Raji (cell line): Measurements from ENCODE around the gene C11orf58.

Source experiments
- POLR2A ChIP-seq: IDR thresholded peaks from 2 replicates; pipeline ENCODE4 v1.6.1; 2011; ENCODE audit warnings: low read depth, low read length, control low read depth; ENCODE audit not compliant: insufficient read depth

The C11orf58 gene

DNA sequence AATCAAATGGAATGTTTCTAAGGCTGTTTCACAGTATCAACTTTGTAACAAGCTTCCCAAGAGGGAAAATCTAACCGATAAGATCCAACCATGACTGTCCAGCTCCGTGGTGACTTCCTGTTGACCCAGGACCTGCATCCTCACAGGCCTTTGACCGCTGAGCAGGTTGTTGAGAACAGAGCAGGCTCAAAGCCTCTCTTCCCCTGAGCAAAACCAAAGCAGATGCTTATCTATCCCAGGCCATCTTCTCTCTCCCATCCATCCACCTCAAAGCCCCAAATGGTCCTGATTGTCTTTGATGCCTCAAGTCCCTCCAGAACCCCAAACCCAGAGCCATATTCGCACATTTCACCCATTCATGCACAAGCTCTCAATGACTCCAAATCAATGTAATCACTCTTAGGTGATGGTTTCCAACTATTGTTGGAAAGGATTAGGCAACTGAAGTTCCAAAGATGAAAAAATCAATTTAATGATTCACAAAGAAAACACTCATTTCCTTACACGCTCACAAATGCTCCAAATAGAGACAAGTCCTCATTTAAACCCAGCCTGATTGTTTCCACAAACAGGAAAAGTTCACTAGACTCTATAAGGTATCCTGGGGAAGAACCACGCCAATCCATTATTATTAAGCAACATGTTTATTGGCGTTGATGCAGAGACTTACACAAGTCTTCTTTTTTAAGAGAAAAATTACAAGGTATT, 48.7 kb downstream of the C11orf58 start:
- TF ChIP-seq POLR2A: no peak

DNA sequence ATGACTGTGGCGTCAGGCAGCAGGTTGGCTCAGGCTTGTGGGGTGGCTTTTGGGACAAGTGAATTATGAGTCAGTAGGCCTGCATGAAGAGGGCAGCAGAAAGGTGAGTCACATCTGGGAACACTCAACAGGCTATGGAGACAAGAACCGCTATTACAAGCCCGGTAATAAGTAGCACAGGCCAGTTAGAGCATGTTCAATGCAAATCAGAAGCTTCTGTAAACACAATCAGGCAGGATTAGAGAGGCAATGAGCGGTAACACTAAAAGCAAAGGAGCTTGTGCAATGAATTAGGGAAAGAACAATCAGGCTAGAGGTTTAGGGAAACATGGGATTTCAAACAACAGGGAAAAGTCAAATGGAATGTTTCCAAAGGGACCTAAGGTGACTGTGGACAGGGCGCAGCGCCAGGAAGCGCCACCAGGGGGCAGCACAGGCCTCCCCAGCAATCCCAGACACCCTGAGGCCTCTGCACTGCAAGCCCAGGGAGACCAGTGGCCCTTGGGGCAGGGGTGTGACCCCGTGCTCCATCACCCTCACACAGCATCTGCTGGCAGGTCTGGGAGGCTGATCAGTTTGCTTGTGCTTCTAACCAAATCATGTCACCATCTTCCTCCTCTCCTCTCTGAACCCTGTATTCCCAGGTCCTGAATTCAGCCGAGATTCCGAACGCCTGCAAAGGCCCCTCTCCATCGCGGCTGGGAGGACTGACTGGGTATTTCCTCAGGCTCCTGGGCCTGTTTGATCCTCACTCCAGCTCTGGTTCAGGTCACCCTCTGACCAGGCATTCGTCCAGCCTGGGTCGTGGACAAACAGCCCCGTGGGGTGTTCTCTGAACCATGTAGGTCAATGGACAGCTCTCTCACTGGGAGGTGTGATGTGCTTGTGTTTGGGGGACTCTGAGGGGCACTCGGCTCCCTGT, 50.0 kb downstream of the C11orf58 start:
- no peak for TF ChIP-seq POLR2A

DNA sequence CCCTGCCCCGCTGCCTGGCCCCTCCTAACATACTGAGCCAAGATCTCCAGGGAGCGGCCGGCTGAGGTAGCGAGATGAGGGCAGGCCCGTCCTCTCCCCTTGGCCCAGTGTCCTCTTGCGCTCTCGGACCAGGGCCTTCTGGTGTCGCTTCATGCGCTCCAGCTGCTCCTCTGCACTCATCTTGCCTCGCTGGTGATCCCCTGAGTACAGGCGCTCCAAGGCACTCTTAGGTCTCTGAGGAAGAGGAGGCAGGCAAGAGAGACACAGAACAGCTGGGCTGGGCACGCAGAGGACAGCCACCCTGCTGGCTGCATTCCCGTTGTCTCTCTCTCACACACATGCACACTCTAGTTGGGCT, 50.6 kb downstream of the C11orf58 start:
- no peak for TF ChIP-seq POLR2A

DNA sequence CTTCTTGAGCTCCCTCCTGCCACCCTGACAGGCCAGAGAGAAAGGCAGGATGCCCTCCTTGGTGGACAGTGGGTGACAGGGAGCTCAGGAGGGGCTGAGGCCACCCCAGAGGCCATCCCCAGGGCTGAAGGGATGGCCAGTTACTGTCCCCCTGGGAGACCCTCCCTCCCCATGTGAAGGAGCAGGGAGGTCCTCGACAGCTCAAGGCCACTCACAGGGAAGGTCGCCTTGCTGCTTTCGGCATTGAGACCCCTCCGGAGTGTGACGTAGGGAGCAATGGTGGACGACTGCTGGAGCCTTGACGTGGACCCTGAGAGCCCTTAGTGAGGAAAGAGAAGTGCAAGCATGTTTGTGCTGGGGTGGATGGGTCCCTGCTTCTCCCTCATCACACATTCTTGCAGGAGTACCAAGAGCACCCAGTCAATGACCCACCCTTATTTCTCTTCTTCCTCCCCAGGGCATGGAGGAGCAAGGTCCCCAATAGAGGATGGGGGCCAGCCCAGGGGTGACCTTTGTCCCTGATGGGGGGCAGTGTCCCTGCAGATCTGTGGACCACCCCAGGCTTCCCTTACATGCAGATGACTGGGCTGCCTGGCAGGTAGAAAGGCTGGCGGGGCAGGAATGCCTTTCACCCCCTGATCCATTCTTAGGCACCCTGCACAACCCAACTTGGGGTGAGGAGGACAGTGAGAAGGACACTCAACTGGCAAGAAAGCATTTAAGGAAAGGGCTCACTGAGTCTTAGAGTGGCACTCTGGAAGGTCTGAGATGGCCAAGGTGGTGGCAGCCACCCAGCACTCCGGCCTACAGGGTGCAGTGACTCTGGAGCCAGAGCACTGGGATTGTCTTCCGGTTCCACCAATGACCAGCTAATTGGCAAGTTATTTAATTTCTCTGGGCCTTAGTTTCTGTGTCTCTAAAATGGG, 51.4 kb downstream of the C11orf58 start:
- TF ChIP-seq POLR2A: no peak

DNA sequence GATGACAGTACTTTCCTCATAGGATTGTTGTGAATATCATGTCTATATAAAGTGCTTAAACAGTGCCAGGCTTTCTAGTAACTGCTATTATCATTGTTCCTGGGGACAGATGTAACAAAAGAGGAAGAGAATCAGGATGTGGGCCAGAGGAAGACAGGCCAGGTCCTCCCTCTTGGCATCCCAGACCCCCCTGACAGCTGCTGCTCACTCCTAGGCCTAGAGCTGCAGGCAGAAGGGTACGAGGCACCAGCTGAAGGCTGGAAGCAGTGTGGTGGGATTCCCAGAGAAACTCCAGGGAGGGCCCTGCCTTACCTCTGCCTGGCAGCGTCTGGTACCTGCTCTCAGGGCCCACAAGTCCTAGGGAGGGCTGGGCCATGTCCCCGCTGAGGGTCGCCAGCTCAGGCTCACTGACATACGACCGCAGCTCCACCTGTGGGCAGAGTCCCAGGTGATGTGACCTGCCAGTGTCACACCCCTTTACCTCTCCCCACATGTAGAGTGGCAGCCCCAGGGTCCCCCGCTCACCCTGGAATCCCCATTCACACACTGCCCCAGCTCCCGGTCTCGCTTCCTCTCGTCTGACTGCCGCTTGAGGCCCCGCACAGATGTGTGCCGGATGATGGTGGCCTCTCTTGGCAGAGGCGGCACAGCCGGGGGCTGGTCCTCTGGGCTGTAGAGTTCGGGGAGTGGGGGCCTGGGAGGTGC, 52.2 kb downstream of the C11orf58 start:
- TF ChIP-seq POLR2A: no peak

DNA sequence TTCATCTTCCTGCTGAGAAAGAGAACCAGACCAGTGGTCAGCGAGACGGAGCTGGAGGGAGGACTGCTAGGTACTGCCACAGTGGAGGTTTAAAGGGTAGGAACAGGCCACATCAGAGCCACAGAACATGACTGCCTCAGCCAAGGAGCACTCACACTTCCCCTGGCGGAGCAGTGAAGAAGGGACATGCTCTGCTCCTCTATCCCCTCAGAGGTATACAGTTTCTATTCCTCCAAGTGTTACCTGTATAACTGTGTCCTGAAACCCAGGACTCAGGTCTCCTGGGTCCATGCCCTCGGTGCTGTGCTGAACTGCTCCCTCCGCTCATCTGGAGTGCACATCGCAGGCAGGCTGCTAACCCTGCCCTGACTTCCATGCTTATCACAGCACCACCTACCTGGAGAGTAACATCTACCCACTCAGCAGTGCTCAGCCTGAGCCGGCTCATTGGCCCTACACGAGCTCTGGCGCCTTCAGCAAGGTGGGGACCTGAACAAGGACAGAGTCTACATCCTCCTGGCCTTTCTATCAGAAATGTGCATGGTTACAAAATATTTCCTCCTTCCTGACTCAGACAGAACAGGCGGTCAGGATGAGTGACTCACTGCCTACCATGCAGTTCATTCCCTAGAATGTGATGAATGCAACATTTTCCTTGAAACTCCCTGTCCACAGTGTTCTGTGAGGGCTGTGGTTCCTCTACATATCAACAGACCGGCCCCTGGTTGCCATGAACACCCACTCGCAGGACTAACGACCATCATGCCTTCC, 52.9 kb downstream of the C11orf58 start:
- TF ChIP-seq POLR2A: no peak

DNA sequence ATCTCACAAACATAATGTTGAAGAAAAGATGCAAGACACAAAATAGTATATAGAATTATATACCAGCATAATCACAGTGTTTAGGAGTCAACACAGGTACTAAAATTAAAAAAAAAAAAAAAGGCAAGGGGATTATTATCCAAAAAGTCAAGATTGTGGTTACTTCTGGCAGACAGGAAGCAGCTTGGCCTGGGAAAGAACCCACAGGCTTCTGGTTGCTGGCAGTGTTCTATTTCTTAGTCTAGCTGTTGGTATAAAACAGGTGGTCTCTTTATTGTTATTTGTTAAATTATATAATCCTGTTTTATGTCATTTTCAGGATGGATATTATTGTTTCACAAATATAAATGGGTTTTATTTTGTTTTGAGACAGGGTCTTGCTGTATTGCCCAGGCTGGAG, 54.0 kb downstream of the C11orf58 start:
- no peak for TF ChIP-seq POLR2A

DNA sequence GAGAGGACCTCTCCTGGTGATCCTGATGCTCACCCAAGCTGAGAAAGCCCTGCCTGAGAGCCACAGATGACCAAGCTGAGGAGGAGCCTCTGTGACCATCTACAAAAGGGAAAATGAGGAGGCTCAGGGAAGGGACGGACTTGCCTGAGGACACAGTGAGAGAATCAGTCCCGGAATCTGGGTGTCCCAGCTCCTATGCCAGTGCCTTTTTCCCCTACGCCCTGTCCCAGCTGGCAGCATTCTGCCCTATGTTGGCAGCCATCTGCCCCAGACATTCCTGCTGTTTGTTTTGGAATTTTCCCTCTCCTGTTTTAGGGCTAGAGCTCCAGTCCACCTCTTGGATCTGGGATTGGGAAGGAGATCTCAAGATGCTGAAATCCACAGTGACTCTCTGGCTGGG, 54.6 kb downstream of the C11orf58 start:
- TF ChIP-seq POLR2A: no peak

DNA sequence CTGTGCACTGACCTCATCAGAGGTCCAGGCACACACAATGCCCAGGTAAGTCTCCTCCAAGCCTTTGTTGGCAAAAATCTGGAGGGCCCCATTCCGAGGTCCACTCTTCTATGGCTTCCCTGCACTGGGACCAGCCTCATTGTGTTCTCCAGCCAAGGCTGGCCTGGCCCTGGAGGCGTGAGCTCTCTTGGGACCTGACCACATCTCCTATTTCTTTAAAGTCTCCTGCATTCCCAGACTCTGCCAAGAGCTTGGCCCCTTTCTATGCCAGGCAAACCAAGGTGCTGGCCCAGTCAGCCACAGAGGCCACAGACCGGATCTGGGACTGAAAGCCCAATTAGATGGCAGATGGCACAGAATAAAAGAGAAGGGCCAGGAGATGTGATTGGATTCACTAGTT, 55.1 kb downstream of the C11orf58 start:
- no peak for TF ChIP-seq POLR2A

DNA sequence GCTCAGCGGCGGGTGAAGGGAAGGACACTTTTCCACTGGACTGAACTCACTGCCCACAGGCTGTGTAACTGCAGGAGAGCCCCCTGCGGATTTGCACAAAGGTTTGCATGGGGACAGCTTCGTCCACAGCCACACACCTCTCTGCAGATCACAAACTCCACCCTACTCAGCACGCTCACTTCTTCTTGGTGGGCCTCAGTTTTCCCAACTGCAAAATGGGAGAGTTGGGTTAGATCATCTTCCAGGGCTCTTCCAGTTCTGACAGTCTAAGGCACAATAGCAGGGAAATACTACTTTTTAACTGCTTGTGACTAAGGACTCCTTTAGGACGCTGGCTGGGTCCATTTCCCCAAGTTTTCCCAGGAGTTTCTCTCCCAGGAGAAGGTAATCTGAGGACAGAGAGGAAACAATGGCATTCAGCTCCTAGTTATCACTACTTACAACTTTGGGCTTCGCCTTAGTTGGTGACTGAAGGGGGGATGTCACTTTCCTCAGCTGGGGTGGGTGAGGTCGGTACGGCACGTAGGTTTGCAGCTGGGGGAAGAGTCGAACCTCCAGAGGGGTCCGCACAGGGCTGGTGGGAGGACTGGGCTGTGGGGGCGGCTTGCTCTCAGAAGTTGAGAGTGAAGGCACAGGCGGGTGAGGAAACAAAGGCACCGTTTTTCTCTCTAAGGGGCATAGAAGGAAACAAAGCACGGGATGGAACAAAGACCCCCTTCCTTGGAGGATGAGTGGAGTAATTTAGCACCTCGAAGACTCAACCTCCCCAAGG, 55.8 kb downstream of the C11orf58 start:
- no peak for TF ChIP-seq POLR2A

DNA sequence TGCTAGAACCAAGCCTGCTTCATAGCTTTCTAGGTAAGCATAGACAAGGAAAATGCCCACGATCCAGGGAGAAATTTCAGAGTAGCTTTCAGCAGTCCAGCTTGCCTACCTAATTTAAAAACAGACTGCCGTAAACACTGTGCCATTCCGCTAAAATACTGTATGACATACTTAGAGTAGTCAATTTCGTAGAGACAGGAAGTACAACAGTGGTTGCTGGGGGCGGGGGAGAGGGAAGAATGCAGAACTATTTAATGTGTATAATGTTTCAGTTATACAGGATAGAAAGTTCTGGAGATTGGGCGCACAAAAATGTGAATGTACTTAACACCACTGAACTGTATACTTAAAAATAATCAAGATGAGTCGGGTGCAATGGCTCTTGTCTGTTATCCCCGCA, 56.7 kb downstream of the C11orf58 start:
- no peak for TF ChIP-seq POLR2A

DNA sequence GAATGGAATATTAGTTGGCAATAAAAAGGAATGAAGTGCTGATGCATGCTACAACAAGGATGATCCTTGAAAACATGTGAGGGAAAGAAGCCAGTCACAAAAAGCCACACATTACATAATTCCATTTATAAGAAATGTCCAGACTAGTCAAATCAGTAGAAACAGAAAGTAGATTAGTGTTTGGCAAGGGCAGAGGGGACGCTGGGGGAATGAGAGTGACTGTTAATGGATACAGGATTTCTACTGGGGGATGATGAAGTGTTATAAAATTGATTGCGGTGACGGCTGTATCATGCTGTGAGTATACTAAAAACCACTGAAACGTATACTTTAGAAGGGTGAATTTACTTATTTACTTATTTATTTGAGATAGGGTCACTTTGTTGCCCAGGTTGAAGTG, 57.9 kb downstream of the C11orf58 start:
- no peak for TF ChIP-seq POLR2A

DNA sequence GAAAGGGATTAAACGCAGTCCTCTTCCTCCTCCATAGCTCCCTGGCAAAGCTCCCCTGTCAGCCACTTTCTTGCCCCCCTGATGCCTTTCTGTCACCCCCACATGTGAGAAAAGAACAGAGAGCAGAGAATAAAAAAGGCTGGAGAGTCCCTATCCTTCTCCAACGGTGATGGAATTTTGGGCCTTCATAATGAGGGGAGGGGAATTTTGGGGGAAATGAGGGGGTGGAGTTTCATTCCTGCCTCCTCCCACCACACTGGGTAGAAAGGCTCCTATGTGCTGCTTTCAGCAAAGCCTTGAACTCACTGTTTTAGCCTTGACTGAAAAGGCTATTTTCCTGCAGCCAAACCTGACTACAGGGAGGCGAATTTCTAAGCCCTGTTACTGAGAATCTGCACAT, 59.3 kb downstream of the C11orf58 start:
- no peak for TF ChIP-seq POLR2A
